ENCODE measurements around the gene MAP4K4. TPM values are rescaled to one million over a fixed set of nuclear protein-coding genes. Genes with fewer than 3 reads are reported as not detected.
A peak's percentile ranks its signal among the peaks of the same experiment; 100 is the strongest.

The MAP4K4 gene
- polyA plus RNA-seq, 1 donor (not counting 4 experiments of a cell fraction or from before 2014, with no cell fraction given): 84.1 TPM

DNA sequence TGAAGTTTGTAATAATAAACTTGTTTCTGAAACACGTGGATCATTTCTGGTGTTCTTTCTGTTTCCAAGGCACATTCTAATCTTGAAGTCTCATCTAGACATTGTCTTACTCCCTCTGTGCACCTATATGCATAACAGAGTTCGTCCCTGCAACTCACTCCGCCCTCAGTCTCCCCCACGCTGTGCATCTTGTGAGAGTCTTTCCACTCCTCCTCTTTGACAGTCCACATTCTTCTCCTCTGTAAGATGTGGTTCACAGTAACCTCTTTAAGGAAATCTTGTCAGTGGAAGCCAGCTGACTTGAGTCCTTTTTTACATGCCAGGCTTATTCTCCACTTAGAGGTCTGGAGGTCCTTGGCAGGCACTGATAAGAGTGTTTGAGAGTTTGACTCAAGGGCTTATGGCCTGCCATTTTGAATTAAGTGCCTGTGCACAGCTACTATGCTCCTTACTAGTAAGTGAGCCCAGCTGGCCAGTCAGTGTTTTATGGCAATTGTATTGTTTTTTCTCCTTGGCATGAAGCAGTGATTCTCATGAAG lies 185.3 kb downstream of the MAP4K4 start:
- Histone ChIP-seq H3K27ac (ENCODE audit: control insufficient read depth, insufficient read depth, low read length) (no peak overlapping the region), H4K20me1 (ENCODE audit: control insufficient read depth, extremely low read depth, insufficient read depth, low read length) (no peaks in the 10 kb centered on the region), H3K27me3 (ENCODE audit: control insufficient read depth, extremely low read depth, insufficient read depth, low read length) (no peaks in the 10 kb centered on the region), H3K36me3 (ENCODE audit: control insufficient read depth in 2 of 2, extremely low read depth in 1 of 2, insufficient read depth in 2 of 2, low read length in 2 of 2) (peaks cover 17 to 29% of the 10 kb centered on the region in 2 experiments), H3K4me1 (ENCODE audit: control insufficient read depth, extremely low read depth, insufficient read depth, low read length) (peaks cover 25% of the 10 kb centered on the region), H3K9me3 (ENCODE audit: control insufficient read depth, low read depth, low read length) (no peaks in the 10 kb centered on the region), H3K9ac (ENCODE audit: control insufficient read depth, extremely low read depth, insufficient read depth, low read length) (no peak overlapping the region), H3K9me1 (ENCODE audit: control insufficient read depth, extremely low read depth, insufficient read depth, low read length) (peaks cover 2% of the 10 kb centered on the region), H3K4me2 (ENCODE audit: control insufficient read depth, extremely low read depth, insufficient read depth, low read depth, low read length) (no peak overlapping the region), H3K79me2 (ENCODE audit: control insufficient read depth, insufficient read depth, low read length) (peaks cover 3% of the 10 kb centered on the region), H3K4me3 (ENCODE audit: control insufficient read depth in 2 of 3, extremely low read depth in 1 of 3, insufficient read depth in 2 of 3, low read depth in 1 of 3, low read length in 3 of 3) (no peak overlapping the region), H2AFZ (ENCODE audit: control insufficient read depth, low read length) (no peak overlapping the region)
- FAIRE-seq (no peak), DNase-seq (ENCODE audit: low read depth, low spot score) (no peak)
- TF ChIP-seq, protein P1, sequence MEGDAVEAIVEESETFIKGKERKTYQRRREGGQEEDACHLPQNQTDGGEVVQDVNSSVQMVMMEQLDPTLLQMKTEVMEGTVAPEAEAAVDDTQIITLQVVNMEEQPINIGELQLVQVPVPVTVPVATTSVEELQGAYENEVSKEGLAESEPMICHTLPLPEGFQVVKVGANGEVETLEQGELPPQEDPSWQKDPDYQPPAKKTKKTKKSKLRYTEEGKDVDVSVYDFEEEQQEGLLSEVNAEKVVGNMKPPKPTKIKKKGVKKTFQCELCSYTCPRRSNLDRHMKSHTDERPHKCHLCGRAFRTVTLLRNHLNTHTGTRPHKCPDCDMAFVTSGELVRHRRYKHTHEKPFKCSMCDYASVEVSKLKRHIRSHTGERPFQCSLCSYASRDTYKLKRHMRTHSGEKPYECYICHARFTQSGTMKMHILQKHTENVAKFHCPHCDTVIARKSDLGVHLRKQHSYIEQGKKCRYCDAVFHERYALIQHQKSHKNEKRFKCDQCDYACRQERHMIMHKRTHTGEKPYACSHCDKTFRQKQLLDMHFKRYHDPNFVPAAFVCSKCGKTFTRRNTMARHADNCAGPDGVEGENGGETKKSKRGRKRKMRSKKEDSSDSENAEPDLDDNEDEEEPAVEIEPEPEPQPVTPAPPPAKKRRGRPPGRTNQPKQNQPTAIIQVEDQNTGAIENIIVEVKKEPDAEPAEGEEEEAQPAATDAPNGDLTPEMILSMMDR (optimal IDR thresholded peaks at IDR 0.05 in 1 of 3, IDR thresholded peaks at IDR 0.05 in 1 of 3, conservative IDR thresholded peaks at IDR 0.05 in 1 of 3; ENCODE audit: extremely low read depth in 1 of 3, insufficient read depth in 2 of 3, low read length in 3 of 3): no peak
- no peak for TF ChIP-seq EZH2 (IDR thresholded peaks at IDR 0.05; ENCODE audit: low read length)
- dilution Hi-C loops (cut with MboI; ENCODE audit: extremely low pct_ligation_motif_present, low sequenced_read_pairs): no loop called here

DNA sequence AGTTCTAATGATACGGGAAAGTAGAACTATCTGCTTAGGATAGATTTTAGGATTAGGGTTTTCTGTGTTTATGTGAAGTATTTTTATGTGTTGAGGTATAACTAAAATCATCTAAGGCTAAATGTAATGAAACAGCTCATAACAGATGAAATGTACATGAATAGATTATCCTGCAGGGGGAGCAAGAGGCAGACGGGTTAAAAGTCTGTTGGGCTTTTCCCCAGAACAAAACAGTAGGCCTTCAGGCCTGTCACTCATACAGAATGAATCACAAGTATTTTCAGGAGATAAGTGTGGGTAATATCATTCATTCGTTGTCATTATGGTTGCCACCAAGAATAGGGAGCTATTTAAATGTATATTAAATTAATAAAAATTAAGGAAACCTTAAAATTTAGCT lies 186.4 kb downstream of the MAP4K4 start:
- Histone ChIP-seq H3K4me1 (ENCODE audit: control insufficient read depth, extremely low read depth, insufficient read depth, low read length) (peaks cover 21% of the 10 kb centered on the region), H3K27me3 (ENCODE audit: control insufficient read depth, extremely low read depth, insufficient read depth, low read length) (no peaks in the 10 kb centered on the region), H3K79me2 (ENCODE audit: control insufficient read depth, insufficient read depth, low read length) (peaks cover 3% of the 10 kb centered on the region), H3K9me1 (ENCODE audit: control insufficient read depth, extremely low read depth, insufficient read depth, low read length) (peaks cover 2% of the 10 kb centered on the region), H3K36me3 (ENCODE audit: control insufficient read depth in 2 of 2, extremely low read depth in 1 of 2, insufficient read depth in 2 of 2, low read length in 2 of 2) (peaks cover 14 to 25% of the 10 kb centered on the region in 2 experiments), H4K20me1 (ENCODE audit: control insufficient read depth, extremely low read depth, insufficient read depth, low read length) (no peaks in the 10 kb centered on the region), H3K27ac (ENCODE audit: control insufficient read depth, insufficient read depth, low read length) (peak overlapping the region; percentile 24), H2AFZ (ENCODE audit: control insufficient read depth, low read length) (no peak overlapping the region), H3K9ac (ENCODE audit: control insufficient read depth, extremely low read depth, insufficient read depth, low read length) (no peak overlapping the region), H3K9me3 (ENCODE audit: control insufficient read depth, low read depth, low read length) (no peaks in the 10 kb centered on the region), H3K4me2 (ENCODE audit: control insufficient read depth, extremely low read depth, insufficient read depth, low read depth, low read length) (no peak overlapping the region), H3K4me3 (ENCODE audit: control insufficient read depth in 2 of 3, extremely low read depth in 1 of 3, insufficient read depth in 2 of 3, low read depth in 1 of 3, low read length in 3 of 3) (no peak overlapping the region)
- dilution Hi-C loops (cut with MboI; ENCODE audit: extremely low pct_ligation_motif_present, low sequenced_read_pairs): no loop called here
- FAIRE-seq (peak; percentile 91), DNase-seq (ENCODE audit: low read depth, low spot score) (no peak)
- TF ChIP-seq EZH2 (IDR thresholded peaks at IDR 0.05; ENCODE audit: low read length): no peak
- TF ChIP-seq, protein P1 (optimal IDR thresholded peaks at IDR 0.05 in 1 of 3, IDR thresholded peaks at IDR 0.05 in 1 of 3, conservative IDR thresholded peaks at IDR 0.05 in 1 of 3; ENCODE audit: extremely low read depth in 1 of 3, insufficient read depth in 2 of 3, low read length in 3 of 3): peak; percentile 53 to 72 (median 55)
